Small intestine (tissue), 7 donors: Measurements from ENCODE around the gene KCNH2. TPM values are rescaled to one million over a fixed set of nuclear protein-coding genes. Genes with fewer than 3 reads are reported as not detected.

Experiments
- DNase-seq, 2 donors: peaks; one replicate each; pipeline versions ENCODE4 v3.0.0 to v3.0.0-alpha.2; 2013
- FAIRE-seq: peaks from 2 replicates; lab custom pipeline; 2012; peaks lifted over from hg19 to GRCh38; lab: Jason Lieb, UNC
- H3K27ac ChIP-seq, 3 donors: one replicate each; pipeline ENCODE4 v1.5.1; 2013; ENCODE audit warnings: low read length in 2 of 3, mild to moderate bottlenecking in 2 of 3, control low read depth in 1 of 3, inconsistent platforms in 1 of 3, low read depth in 1 of 3, moderate library complexity in 1 of 3
- H3K27me3 ChIP-seq, 3 donors: one replicate each; pipeline ENCODE4 v1.6.1; 2013; ENCODE audit warnings: low read length in 3 of 3, inconsistent platforms in 1 of 3; ENCODE audit not compliant: control insufficient read depth in 3 of 3, insufficient read depth in 3 of 3
- H3K36me3 ChIP-seq, 3 donors: one replicate each; pipeline ENCODE4 v1.6.1; 2013; ENCODE audit warnings: low read length in 3 of 3, inconsistent platforms in 1 of 3, low read depth in 1 of 3, mild to moderate bottlenecking in 1 of 3, moderate library complexity in 1 of 3; ENCODE audit not compliant: control insufficient read depth in 3 of 3, insufficient read depth in 2 of 3
- H3K4me1 ChIP-seq, 3 donors: one replicate each; pipeline ENCODE4 v1.6.1; 2013; ENCODE audit warnings: low read length in 2 of 3, inconsistent platforms in 1 of 3, low read depth in 1 of 3, mild to moderate bottlenecking in 1 of 3, moderate library complexity in 1 of 3; ENCODE audit not compliant: control insufficient read depth in 3 of 3, insufficient read depth in 2 of 3
- H3K4me3 ChIP-seq, 3 donors: one replicate each; pipeline ENCODE4 v1.5.1; 2013; ENCODE audit warnings: low read length in 3 of 3, control low read depth in 1 of 3, inconsistent platforms in 1 of 3, low read depth in 1 of 3, mild to moderate bottlenecking in 1 of 3, moderate library complexity in 1 of 3
- H3K9me3 ChIP-seq, 2 donors: one replicate each; pipeline ENCODE4 v1.6.1; 2013; ENCODE audit warnings: low read depth in 1 of 2, low read length in 1 of 2; ENCODE audit not compliant: control insufficient read depth in 2 of 2, insufficient read depth in 1 of 2
- WGBS, 3 donors: extraction: QIAGEN DNeasy Blood & Tissue Kit; methylation state at CpG; one replicate each; pipeline ENCODE4 v1.1.7; 2013; 5-methylcytosine and 5-hydroxymethylcytosine counted together
- polyA plus RNA-seq, 4 donors: library from polyadenylated mRNA; stranded (reverse) in 3 of 4; unstranded in 1 of 4; fragments of 200-250 nt in 3 of 4; fragments of 120-200 nt in 1 of 4; gene quantifications; one replicate each; pipeline versions ENCODE4 v1.2.1 to v1.2.3, GENCODE V29; 2013
- donor health status: healthy with polysubstance abuse.
- donor health status: control.
- donor health status: control.
- donor health status: Bipolar disorder and iron deficiency.
- donor health status: healthy.

KCNH2 gene
- polyA plus RNA-seq, 4 donors = 2.4 to 5.7 (median 3.7) TPM; not detected in 1

DNA sequence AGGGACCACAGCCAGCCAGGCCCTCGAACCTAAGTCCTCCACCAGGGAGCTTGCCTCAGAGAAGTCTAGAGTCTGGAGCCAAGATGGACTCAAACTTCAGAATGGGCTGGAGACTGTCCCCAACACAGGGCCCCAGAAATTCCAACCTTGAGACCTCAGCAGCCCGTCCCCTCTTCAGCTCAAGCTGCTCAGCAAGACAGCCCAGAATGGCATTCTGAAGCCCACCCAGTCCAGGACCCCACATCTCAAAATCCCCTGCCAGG, 15.9 kb downstream of the KCNH2 start:
- FAIRE-seq (no peak), DNase-seq (no peak)
- Histone ChIP-seq H3K36me3 (peaks cover 0 to 10% (median 0%) of the 10 kb centered on the region in 3 donors), H3K4me1 (no peaks in the 10 kb centered on the region), H3K27ac (peak overlapping the region in 2 of 3 donors; percentile 45 to 52), H3K27me3 (peaks cover 0 to 25% (median 7%) of the 10 kb centered on the region in 3 donors), H3K4me3 (no peak overlapping the region), H3K9me3 (no peaks in the 10 kb centered on the region)
- 50 to 52% (median 50%) methylated on average over 2 of the region's 2 CpGs for WGBS, 3 donors

DNA sequence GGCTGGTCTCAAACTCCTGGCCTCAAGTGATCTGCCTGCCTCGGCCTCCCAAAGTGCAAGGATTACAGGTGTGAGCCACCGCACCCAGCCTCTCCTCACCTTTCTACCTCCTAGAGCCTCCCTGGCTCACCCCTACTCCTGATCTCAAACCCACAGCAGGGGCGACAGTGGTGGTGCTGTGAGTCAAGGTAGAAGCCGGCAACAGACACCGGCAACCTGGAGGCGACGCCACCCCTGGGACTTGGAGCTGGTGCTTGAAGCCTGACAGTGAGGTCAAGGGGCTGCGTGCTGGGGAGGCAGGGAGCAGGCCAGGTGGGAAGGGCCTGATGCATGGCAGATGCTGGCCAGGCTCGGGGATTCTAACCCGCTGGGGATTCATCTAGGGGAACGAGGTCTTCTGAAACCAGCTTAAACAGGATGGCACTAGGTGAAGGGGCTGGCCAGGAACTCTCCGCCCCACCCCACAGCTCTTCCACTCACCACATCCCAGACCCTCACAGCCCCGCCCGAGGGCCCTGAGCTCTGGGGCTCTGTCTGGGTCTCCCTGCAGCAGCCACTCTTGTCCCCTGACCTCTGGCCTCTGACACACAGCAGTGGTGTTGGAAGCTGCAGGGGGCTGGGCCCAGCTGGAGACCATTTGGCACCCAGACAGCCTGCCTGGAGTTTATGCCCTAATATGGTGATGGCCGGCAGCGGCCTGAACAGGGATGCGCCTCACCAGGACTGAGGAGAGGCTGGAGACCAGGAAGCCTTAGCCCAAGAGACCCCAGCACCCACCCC, 16.4 kb downstream of the KCNH2 start:
- DNase-seq = no peak
- Histone ChIP-seq H3K4me1 (no peaks in the 10 kb centered on the region), H3K4me3 (no peak overlapping the region), H3K27me3 (peaks cover 0 to 30% (median 7%) of the 10 kb centered on the region in 3 donors), H3K9me3 (no peaks in the 10 kb centered on the region), H3K27ac (peak overlapping the region in 2 of 3 donors; percentile 45 to 52), H3K36me3 (peaks cover 0 to 12% (median 0%) of the 10 kb centered on the region in 3 donors)
- WGBS, 3 donors = 70 to 87% (median 87%) methylated on average over 17 of the region's 17 CpGs
- no peak for FAIRE-seq

DNA sequence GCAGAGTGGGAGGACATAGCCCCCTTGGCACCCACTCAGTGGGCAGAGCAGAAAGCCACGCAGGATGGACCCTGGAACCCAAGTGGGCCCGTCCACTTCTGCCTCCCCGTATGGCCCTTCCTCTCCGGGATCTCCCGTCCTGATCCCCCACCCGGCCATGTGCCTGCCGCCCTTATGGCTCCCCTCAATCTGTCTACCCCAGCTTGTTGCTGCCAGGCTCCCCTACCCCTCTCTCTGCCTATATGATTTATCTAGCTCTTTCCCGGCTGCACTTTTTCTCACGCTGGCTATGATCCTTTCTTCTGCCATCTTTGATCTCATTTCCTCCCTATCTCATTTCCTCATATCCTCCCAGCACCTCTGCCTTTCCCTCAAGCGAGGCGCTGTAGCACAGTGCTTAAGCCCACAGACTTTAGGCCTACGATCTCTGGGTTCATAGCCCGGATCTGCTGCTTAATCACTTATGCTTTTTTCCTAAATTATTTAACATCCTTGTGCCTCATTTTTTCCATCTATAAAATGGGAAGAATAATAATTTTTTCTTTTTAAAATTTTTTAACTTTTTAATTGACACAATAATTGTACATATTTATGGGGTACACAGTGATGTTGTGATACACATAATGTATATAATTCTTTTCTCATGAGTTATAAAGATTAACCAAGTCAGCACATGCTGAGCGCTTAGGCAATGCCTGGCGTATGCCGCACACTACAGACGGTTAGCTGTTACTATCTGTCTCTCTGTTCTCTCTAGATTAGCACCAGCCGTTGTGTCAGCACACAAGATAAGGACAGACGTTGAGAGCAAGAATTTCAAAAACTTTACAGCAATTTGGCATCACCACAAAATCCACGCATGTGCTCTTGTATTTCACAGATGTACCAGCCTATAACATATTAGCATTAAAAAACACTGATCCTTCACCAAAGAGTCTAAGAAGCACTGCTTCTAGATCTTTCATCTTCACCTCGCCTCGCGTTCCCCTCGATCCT, 18.1 kb downstream of the KCNH2 start:
- FAIRE-seq = no peak
- H3K9me3 ChIP-seq = no peaks in the 10 kb centered on the region
- H3K36me3 ChIP-seq = peaks cover 0 to 12% (median 0%) of the 10 kb centered on the region in 3 donors
- H3K27ac ChIP-seq = no peak overlapping the region
- no peak for DNase-seq
- H3K4me3 ChIP-seq = no peak overlapping the region
- H3K4me1 ChIP-seq = peaks cover 0 to 8% (median 0%) of the 10 kb centered on the region in 3 donors
- 64 to 74% (median 73%) methylated on average over 24 of the region's 24 CpGs for WGBS, 3 donors
- peaks cover 0 to 38% (median 7%) of the 10 kb centered on the region in 3 donors for H3K27me3 ChIP-seq

DNA sequence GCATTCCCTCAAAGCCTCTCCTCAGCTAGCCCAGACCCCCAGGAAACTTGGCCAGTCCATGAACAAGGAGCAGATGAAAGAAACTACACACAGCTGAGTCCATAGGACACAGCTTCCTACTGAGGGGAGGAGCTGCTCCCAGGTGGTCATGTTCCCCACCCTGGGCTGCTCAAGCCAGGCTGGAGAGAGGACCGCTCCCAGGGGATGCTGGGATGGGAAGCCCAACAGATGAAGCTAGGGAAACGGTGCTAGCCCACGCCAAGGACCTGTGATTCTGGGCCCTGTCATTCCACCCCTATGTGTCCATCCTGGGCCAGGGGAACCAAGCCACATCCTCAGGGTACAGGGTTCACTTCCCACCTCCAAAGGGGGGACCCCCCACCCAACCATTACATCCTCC, 19.0 kb downstream of the KCNH2 start:
- Histone ChIP-seq H3K4me3 (no peak overlapping the region), H3K27me3 (peaks cover 0 to 37% (median 7%) of the 10 kb centered on the region in 3 donors), H3K9me3 (no peaks in the 10 kb centered on the region), H3K4me1 (peaks cover 0 to 9% (median 0%) of the 10 kb centered on the region in 3 donors), H3K27ac (no peak overlapping the region), H3K36me3 (peaks cover 0 to 10% (median 0%) of the 10 kb centered on the region in 3 donors)
- 67 to 91% (median 85%) methylated on average over 3 of the region's 3 CpGs for WGBS, 3 donors
- FAIRE-seq = no peak
- DNase-seq = no peak

DNA sequence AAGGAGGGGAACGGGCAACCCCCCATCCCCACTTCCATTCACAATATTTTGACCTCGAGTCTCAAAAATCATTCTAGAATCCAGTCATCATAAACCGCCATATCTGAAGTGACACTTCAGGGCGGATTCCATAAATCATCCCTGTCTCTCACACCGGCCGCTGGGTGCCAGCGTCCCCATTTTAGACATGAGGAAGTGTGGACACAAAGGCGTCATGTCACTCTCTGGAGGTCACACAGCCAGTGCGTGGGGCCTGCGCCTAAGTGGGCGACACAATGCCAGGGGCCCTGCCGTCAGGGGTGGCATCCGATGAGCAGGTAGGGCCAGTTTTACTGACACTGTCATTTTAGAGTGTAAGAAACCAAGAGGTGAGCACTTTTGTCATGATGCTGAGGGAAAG, 19.5 kb downstream of the KCNH2 start:
- FAIRE-seq (no peak), DNase-seq (no peak)
- Histone ChIP-seq H3K27me3 (peaks cover 0 to 37% (median 7%) of the 10 kb centered on the region in 3 donors), H3K4me3 (no peak overlapping the region), H3K9me3 (no peaks in the 10 kb centered on the region), H3K36me3 (peaks cover 0 to 10% (median 0%) of the 10 kb centered on the region in 3 donors), H3K27ac (no peak overlapping the region), H3K4me1 (peaks cover 0 to 9% (median 0%) of the 10 kb centered on the region in 3 donors)
- WGBS, 3 donors = 67 to 71% (median 69%) methylated on average over 13 of the region's 13 CpGs

DNA sequence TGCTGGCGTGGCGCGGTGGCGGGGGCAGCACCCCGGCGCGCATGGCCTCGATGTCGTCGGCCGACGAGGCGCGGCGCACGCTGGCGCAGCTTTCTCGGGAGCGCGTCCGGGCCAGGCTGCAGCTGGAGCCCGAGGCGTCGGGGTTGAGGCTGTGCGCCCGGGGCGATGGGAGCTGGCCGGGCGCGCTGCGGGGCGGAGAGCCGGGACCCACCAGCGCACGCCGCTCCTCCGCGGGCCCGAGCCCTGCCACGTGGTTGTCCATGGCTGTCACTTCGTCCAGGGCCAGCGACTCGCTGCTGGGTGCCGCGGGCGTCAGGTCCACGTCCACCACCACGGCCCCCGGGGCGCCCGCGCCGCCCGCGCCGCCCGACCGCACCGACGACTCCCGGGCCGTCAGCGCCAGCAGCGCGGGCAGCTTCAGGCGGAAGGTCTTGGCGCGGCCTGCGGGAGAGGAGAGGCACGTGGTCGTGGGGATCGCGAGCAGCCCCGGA, 20.0 kb downstream of the KCNH2 start:
- Histone ChIP-seq H3K4me1 (peaks cover 0 to 9% (median 0%) of the 10 kb centered on the region in 3 donors), H3K4me3 (no peak overlapping the region), H3K36me3 (peaks cover 0 to 10% (median 0%) of the 10 kb centered on the region in 3 donors), H3K27ac (no peak overlapping the region), H3K27me3 (peaks cover 0 to 37% (median 7%) of the 10 kb centered on the region in 3 donors), H3K9me3 (no peaks in the 10 kb centered on the region)
- 39 to 70% (median 48%) methylated on average over 42 to 74 of the region's 74 CpGs for whole genome bisulfite sequencing, 3 donors
- DNase-seq (no peak), FAIRE-seq (no peak)

DNA sequence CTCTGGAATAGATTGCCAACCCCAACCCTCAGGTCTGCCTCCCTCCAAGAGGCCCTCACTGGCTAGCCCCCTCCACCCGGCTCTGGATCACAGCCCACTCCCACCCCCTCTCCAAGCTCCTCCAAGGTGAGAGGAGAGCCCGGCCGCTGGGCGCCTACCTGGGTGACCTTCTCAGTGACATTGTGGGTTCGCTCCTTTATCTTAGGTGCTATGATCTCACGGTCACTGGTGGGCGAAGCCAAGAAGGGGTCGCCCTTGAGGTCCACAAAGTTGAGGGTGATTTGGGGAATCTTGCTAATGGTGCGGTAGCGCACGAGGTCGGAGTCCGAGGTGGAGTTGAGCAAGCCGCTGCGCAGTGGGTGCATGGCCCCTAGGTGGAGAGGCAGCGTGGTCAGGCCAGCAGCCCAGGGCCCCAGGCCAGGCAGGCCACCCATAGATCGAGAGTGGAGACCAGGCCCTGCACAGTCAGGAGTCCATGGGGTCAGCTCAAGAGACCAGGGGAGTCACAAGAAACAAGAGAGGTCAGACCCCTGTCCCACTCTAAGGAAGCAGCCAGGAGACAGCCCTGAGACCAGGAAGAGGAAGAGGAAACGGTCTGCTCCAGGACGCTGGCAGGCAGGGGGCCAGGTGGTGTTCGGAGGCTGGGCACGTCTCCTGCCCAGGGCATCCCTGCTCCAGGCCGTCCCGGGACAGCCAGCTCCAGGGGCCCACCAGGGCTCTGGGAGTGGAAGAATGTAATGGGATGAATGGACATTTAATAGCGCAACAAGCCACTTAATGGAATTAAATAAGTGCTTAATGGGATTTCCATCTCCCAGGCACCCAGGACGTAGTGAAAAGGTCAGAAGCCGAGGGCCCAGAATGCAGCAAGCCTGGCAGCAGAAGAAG, 20.7 kb downstream of the KCNH2 start:
- Histone ChIP-seq H3K9me3 (no peaks in the 10 kb centered on the region), H3K4me1 (peaks cover 0 to 9% (median 0%) of the 10 kb centered on the region in 3 donors), H3K27ac (no peak overlapping the region), H3K36me3 (peaks cover 0 to 10% (median 0%) of the 10 kb centered on the region in 3 donors), H3K27me3 (peaks cover 0 to 37% (median 7%) of the 10 kb centered on the region in 3 donors), H3K4me3 (no peak overlapping the region)
- no peak for DNase-seq
- FAIRE-seq = no peak
- WGBS, 3 donors = 83 to 90% (median 85%) methylated on average over 26 of the region's 26 CpGs
